ENCODE data around the gene NECAB2. TPM values are rescaled to one million over a fixed set of nuclear protein-coding genes. Genes with fewer than 3 reads are reported as not detected.

Gene NECAB2
- total and polyA plus RNA-seq, 2 of the 8 experiments (the other 6 are each of a cell fraction or from before 2014, with no cell fraction given), result 3.6 to 4.2 TPM

DNA sequence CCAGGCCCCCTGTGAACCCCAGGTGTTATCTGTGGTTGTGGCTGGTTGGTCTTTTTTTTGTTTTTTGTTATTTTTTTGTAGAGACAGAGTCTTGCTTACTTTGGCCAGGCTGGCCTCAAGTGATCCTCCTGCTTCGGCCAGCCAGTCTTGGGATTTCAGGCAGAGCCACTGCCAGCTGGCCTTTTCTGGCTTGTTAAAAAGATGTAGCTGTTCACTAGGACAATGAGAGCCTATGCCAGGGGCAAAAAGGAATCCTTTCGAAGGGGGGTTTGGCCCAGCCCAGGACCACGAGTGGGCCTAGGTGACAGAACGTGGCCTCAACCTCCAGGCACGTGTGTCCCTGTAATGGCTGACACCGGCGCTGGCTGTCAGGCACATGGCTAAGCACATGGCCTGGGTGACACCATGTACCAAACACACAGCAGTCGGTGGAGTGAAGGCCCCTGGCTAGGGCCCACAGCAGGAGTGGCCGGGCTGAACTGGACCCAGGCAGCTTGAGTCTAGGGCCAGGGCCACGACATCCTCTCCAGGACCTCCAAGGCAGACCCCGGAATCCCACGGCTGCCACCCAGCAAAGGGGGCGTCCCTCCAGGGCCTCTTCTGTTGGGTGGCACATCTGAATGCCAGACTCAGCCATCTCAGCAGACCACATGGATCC, 81.5 kb downstream of the NECAB2 start:
- H3K9me3 ChIP-seq (ENCODE audit: insufficient read depth in 2 of 2, low read depth in 1 of 2, low read length in 1 of 2), result no peaks in the 10 kb centered on the region
- H2AFZ ChIP-seq (ENCODE audit: low read length), result no peak overlapping the region
- H3K9ac ChIP-seq (replicated peaks in 1 of 4; ENCODE audit: extremely low read depth in 1 of 4, low read depth in 3 of 4, low read length in 3 of 4), result no peak overlapping the region
- H3K36me3 ChIP-seq (ENCODE audit: control insufficient read depth in 2 of 4, insufficient read depth in 4 of 4, low read length in 3 of 4), result peaks cover 0 to 14% (median 6%) of the 10 kb centered on the region in 4 experiments; a peak in 3 of 8 replicates
- H2BK20ac ChIP-seq (ENCODE audit: low read length), result no peak overlapping the region
- H4K5ac ChIP-seq (ENCODE audit: insufficient read length, low read depth, low read length), result no peak overlapping the region
- H3K14ac ChIP-seq (ENCODE audit: insufficient read length), result no peak overlapping the region
- peak overlapping the region; percentile 15; the same call in 1 of the 2 replicates for H4K8ac ChIP-seq (ENCODE audit: extremely low read depth, insufficient read depth, low read length)
- no peak overlapping the region for H3K23ac ChIP-seq (ENCODE audit: insufficient read length)
- H3K79me1 ChIP-seq (ENCODE audit: low read depth, low read length), result peaks cover 2% of the 10 kb centered on the region; the same call in 1 of the 2 replicates
- no peaks in the 10 kb centered on the region for H3K79me2 ChIP-seq (ENCODE audit: control insufficient read depth in 1 of 2, insufficient read depth in 2 of 2, low read length in 2 of 2)
- FAIRE-seq (no peak), DNase-seq (ENCODE audit: low read depth in 1 of 2, low spot score in 2 of 2) (no peak)
- no peak overlapping the region for H3K4ac ChIP-seq (replicated peaks; ENCODE audit: insufficient read length, low read depth, low read length)
- H2BK120ac ChIP-seq (replicated peaks; ENCODE audit: low read depth, low read length), result no peak overlapping the region
- H3K27me3 ChIP-seq (replicated peaks in 1 of 4; ENCODE audit: control insufficient read depth in 3 of 4, extremely low read depth in 1 of 4, insufficient read depth in 3 of 4, low read length in 3 of 4), result no peaks in the 10 kb centered on the region
- no peak overlapping the region for H3K56ac ChIP-seq (replicated peaks; ENCODE audit: insufficient read length, low read depth, low read length)
- no peaks in the 10 kb centered on the region for H3K23me2 ChIP-seq (ENCODE audit: low read depth, low read length)
- no peak overlapping the region for H3K4me2 ChIP-seq (ENCODE audit: insufficient read depth in 1 of 2, low read depth in 2 of 2, low read length in 2 of 2)
- H2BK5ac ChIP-seq (ENCODE audit: low read depth, low read length), result no peak overlapping the region
- no peaks in the 10 kb centered on the region for H3K4me1 ChIP-seq (replicated peaks in 1 of 4; ENCODE audit: control insufficient read depth in 3 of 4, insufficient read depth in 4 of 4, low read length in 3 of 4)
- ChIA-PET POLR2A (ENCODE audit: partially characterized antibody) (no interaction called here), CTCF (ENCODE audit: partially characterized antibody) (interaction anchor here (1.1 to 12.8 kb wide), 5 partner anchors 12 to 123 kb away, joined by 5 to 267 read pairs (median 10); partner anchors contain the start of gene OSGIN1)
- H2BK12ac ChIP-seq (ENCODE audit: low read depth, low read length), result no peak overlapping the region
- H2AK5ac ChIP-seq (ENCODE audit: low read depth, low read length), result no peak overlapping the region
- H4K91ac ChIP-seq (replicated peaks; ENCODE audit: insufficient read length, low read length), result no peak overlapping the region
- no peak overlapping the region for H3K18ac ChIP-seq (ENCODE audit: extremely low read depth, low read length)
- H3K4me3 ChIP-seq (ENCODE audit: extremely low read depth in 1 of 4, insufficient read depth in 2 of 4, low read depth in 3 of 4, low read length in 4 of 4), result no peak overlapping the region
- 78% methylated on average over 13 of the region's 13 CpGs; no CpG with 5 or more reads in 1 of the 2 experiments for WGBS, 2 experiments (ENCODE audit: extremely low coverage in 1 of 2, insufficient coverage in 1 of 2, insufficient read length in 1 of 2, insufficient replicate concordance in 2 of 2, low coverage in 1 of 2, low lambda C conversion rate in 2 of 2, missing lambda C conversion rate in 1 of 2)
- H2BK15ac ChIP-seq (ENCODE audit: low read length), result no peak overlapping the region
- peaks cover 0 to 3% of the 10 kb centered on the region in 2 experiments for H4K20me1 ChIP-seq (replicated peaks in 1 of 2; ENCODE audit: control insufficient read depth in 1 of 2, insufficient read depth in 2 of 2, low read length in 2 of 2)
- no peak overlapping the region for H3K27ac ChIP-seq (ENCODE audit: low read depth, low read length)
- TF ChIP-seq SIN3A (conservative IDR thresholded peaks at IDR 0.05 in 1 of 2, IDR thresholded peaks at IDR 0.05 in 1 of 2; ENCODE audit: low read depth in 1 of 2, low read length in 2 of 2) (no peak), SP1 (IDR thresholded peaks at IDR 0.05; ENCODE audit: low read depth, low read length) (no peak), RAD21 (IDR thresholded peaks at IDR 0.05 in 1 of 2, conservative IDR thresholded peaks at IDR 0.05 in 1 of 2; ENCODE audit: low read depth in 2 of 2, low read length in 2 of 2) (no peak), NANOG (IDR thresholded peaks at IDR 0.05; ENCODE audit: insufficient read depth, low read depth, low read length, poor library complexity, severe bottlenecking) (no peak), KDM4A (IDR thresholded peaks at IDR 0.05; ENCODE audit: low read depth, low read length, severe bottlenecking) (no peak), SIRT6 (IDR thresholded peaks at IDR 0.05; ENCODE audit: low read length) (no peak), CBX5 (IDR thresholded peaks at IDR 0.05; ENCODE audit: low read depth, low read length) (no peak), KDM1A (IDR thresholded peaks at IDR 0.05; ENCODE audit: borderline replicate concordance, low read length) (no peak), JUND (IDR thresholded peaks at IDR 0.05; ENCODE audit: low read length) (no peak), KDM5A (IDR thresholded peaks at IDR 0.05; ENCODE audit: low read length) (no peak), CBX8 (IDR thresholded peaks at IDR 0.05; ENCODE audit: borderline replicate concordance, low read depth, low read length) (no peak)
- TF ChIP-seq, protein P1, sequence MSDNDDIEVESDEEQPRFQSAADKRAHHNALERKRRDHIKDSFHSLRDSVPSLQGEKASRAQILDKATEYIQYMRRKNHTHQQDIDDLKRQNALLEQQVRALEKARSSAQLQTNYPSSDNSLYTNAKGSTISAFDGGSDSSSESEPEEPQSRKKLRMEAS (IDR thresholded peaks at IDR 0.05), result no peak
